GM18517 (cell line): ENCODE results near the gene MISP.

Source experiments
- ATAC-seq: cut with Tn5 transposase; IDR thresholded peaks from one replicate; pipeline ENCODE4 v1.9.1; 2021; ENCODE audit warnings: mild to moderate bottlenecking, moderate library complexity; ENCODE audit not compliant: unreplicated experiment

Gene MISP

GRCh38 chr19:795691-796581 is 45.0 kb downstream of the MISP start:
- no peak for ATAC-seq

- ATAC-seq = peak; percentile 83
Measured at GRCh38 chr19:796692-797527, 46.0 kb downstream of the MISP start, which contains the start of gene PTBP1. Gene PTBP1, plus strand, starts transcription at chr19:797452. Its CDS starts 46 bp downstream, at chr19:797498.

DNA sequence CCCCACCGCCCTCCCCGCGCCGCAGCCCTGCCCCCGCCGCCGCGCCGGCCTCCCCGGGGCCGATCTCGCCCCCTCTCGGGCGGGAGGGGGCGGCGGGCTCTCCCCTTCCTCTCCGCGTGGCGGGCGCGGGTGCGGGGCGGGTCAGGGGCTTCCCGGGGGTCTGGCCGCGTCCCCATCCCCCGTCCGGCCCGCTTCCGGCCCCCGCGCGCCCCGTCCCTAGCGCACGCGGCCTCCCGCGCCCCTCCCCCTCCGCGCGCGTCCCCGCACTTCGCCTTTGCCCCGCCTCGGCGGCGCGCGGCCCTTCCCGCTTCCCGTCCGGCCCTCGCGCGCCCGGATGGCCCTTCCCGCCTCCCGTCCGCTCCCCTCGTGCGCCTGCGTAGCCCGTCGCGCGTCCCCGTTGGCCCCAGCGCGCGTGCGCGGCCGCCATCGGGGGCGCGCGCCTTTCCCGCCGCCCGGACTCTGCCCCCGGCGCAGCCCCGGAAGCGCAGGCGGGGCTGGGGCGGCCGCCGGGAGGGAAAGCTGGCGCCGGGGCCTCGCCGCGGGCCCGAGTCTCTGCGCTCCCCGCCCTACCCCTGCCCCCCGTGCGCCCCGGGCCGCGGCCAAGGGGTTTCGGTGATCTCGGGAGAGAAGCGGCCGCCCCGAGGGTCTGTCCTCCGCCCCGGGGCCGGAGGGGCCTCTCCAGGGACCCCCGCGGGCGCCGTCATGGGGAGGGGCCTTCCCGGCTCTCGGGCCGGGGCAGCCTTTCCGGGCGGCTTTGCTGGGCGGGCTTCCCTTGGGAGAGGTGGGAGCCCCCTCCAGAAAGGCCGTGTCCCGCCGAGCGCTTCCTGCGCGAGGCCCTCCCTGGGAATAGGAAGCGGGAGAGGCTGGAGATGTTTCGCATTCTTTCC is 46.9 kb downstream of the MISP start:
- peak; percentile 9 for ATAC-seq

GRCh38 chr19:798415-799075 is 47.6 kb downstream of the MISP start:
- no peak for ATAC-seq

DNA sequence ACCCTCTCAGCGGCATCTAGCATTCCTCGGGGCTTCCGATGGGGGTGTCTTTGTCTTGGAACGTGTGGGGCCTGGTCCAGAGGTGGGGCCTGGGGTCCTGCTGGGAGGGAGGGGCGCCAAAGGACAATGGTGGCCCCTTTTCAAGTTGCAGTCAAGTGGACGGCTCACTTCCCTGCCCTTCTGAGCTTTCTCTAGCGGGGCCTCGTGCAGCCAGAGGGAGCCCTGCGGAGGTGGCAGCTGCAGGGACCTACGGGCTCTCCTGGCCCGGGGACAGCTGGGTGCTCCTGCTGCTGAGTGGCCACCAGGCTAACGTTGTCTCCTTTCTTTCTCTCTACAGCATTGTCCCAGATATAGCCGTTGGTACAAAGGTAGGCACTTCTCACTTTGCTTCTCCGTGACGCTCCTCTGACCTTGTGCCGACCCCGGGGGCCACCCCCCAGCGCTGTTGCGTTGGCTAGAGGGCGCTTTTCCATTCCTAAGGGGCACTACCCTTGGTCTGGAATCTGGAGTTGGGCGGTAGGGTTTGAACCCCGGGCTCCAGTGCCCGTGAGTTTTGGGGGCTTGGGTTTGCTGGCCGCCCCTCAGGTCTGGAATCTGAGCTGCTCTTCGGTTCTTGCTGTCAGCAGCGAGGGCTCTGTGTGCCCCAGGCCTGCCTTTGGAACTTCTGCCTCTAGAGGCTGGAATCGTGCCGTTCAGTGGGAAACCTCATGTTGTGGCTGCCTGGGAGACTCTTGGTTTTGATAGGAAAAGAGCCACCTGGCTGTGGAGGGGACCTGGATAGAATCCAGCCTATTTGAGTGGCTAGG is 48.4 kb downstream of the MISP start:
- no peak for ATAC-seq

DNA sequence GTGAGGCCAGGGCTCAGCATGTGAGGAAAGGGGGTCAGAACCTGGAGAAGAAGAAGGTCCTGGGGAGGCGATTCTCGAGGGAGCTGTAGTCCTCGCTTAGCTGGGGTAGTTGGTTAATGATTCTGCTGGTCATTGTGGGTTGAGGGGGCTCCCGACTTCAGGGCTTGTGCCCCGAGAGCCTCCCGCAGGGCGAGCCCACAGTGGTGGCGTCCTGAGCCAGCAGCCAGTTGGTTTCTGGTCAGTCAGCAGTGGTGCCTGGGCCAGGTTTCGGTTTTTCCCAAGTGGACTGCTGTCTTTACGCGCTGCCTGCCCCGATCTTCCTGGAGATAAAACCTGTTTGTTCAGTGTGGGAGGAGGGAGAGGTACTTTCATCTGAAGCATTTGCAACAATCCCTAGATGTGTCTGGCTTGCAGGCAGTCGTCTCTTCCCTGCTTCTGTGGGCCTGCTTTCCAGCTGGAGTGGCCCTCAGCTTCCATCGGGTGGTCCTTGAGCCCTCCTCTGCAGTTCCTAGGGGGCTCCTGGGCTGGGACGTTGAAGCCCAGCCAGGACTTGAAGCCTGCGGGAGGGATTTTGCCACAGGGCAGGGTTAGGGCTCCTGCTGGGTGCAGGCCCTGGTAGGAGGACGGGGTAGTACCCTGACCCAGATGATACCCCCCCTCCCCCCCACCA is 49.6 kb downstream of the MISP start:
- no peak for ATAC-seq

DNA sequence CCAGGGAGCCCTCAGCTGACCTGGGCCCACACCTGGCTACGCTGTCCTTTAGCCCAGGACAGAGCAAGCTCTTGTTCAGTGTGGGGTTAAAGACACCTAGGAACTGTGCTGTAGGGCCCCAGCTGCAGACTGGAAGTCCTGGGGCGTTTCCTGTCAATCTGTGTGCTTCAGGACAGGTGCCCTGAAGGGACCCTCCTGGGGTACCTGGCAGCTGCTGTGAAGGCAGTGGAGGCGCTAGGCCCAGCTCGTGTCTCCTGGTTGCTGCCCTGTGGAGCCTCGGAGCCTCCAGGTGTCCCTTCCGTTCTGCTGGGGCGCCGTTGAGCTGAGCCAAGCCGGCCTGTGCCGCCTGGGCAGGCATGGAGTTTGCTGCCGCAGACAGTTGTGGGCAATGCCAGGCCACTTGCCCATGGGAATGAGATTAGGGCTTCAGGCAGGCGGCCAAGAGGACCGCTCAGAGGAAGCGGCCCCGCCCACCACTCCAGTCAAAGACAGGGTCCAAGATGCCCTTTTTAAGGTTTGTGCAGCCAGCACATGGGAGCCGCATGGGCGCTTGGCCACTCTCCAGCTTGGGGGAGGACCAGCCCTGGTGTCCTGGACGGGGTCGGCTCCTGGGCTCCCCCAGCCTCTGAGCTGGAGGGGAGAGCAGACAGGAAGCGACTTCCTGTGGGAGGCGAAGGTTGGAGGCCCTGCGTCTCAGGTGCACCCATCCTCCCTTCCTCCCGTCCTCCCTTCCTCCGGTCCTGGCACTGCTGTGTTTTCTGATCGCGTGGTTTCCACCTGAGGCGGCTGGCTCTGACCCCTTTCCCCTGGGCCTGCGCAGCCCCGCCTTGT is 50.3 kb downstream of the MISP start:
- no peak for ATAC-seq

GRCh38 chr19:801861-802497 is 51.1 kb downstream of the MISP start:
- ATAC-seq = no peak

- no peak for ATAC-seq
Measured at GRCh38 chr19:802498-803098, 51.7 kb downstream of the MISP start.

GRCh38 chr19:803099-803561 is 52.2 kb downstream of the MISP start:
- ATAC-seq = no peak

DNA sequence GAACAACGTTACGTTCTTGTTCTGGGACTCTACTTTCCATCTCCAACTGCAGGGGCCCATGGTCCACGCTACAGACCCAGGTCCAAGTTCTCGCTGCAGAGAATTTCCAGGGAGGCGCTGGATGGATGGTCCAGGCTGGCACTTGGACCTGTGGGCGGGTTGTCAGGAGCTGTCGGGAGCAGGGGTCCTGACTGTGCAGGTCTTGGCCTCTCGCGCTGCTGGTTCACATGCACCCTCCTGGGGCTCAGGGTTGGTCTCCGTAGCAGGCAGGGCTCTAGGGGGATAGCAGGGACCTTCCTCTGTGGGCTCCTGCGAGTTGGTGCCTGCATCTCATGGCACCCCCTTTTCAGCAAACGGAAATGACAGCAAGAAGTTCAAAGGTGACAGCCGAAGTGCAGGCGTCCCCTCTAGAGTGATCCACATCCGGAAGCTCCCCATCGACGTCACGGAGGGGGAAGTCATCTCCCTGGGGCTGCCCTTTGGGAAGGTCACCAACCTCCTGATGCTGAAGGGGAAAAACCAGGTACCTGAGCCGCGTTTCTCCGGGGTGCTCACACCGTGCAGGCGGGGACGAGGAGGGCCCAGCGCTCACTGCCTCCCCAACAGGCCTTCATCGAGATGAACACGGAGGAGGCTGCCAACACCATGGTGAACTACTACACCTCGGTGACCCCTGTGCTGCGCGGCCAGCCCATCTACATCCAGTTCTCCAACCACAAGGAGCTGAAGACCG is 52.9 kb downstream of the MISP start:
- ATAC-seq = no peak

GRCh38 chr19:804419-805165 is 53.7 kb downstream of the MISP start:
- no peak for ATAC-seq

- no peak for ATAC-seq
Measured at GRCh38 chr19:805166-805551, 54.2 kb downstream of the MISP start.

DNA sequence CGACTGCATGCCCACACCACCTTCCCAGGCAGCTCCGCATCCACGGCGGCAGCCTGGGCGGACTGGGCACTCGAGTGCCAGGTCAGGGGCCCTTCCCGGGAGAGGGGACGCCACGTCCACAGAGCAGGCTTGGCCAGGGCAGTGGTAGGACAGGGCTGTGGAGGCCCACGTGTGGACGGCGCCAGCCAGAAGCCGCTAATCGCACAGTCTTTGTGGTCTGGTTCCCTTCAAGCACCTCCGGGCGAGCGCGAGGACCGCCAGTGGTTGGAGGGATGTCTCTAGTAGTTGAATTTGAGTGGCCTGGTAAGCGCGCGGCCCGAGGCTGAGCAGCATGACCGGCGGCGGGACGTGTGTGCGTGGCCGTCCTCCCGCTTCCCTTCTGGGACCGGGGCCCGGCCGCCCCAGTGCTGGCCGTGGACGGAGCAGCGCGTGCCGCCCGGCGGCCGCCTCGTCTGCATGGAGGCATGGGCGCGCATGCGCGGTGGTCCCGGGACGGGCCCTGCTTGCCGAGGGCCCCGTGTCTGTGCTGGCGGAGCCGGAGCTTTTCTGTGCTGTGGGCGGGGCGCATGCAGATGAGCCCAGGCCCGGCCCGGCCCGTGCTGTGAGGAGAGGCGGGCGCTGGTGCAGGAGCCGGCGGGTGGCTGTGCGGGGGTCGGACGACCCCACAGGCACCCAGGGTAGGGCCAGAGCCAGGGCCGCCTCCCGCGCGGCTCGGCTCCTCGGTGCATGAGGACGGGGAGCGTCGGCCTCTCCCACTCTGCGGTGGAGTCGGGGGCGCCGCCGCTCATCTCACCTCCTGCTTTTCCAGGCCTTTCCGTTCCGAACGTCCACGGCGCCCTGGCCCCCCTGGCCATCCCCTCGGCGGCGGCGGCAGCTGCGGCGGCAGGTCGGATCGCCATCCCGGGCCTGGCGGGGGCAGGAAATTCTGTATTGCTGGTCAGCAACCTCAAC is 55.0 kb downstream of the MISP start:
- no peak for ATAC-seq
